ENCODE results near the gene VPS13D.

VPS13D gene

DNA sequence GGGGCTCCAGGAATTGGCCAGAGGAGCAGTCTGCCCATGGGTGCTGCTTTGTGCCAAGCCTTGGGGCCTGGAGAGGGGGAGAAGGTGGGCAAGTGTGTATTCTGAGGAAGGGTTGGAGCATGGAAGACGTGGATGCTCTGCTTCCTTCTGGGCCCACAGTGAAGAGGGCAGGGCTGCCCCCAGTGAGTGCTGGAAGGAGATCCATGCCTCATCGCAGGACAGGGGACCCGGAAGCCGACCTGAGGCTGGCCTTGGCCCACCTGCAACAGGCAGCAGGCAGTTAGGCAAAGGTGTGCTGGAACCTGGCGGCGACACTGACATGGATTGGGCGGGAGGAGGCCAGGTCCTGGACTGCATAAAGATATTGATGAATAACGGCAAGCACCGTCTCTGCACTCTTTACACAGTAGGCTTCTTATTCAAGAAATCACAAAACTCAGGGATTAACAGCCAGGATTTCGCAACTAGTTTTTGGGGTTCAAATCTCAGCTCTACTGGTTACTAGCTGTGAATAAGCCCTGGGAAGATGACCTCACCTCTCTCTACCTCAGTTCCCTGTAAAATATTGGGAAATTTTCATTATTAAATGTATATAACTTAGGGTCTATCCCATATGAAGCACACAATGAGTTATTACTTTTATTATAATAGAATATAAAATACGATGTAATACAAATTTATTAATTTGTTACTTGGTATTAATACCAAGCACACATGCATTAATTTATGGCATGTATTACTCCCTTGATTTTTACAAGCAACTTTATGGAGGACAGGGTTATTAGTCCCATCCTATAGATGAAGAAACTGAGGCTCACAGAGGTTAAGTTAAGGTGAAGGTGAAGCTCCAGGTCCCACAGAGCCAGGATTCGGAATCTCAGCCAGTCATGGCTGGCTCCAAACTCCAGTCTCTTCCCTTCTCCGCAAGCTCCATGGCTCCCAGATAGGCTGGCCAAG lies 325.9 kb downstream of the VPS13D start:
- DNase-seq (ENCODE audit: low read depth): no peak

GRCh38 chr1:12556368-12556930 lies 326.6 kb downstream of the VPS13D start:
- DNase-seq (ENCODE audit: low read depth): no peak

DNA sequence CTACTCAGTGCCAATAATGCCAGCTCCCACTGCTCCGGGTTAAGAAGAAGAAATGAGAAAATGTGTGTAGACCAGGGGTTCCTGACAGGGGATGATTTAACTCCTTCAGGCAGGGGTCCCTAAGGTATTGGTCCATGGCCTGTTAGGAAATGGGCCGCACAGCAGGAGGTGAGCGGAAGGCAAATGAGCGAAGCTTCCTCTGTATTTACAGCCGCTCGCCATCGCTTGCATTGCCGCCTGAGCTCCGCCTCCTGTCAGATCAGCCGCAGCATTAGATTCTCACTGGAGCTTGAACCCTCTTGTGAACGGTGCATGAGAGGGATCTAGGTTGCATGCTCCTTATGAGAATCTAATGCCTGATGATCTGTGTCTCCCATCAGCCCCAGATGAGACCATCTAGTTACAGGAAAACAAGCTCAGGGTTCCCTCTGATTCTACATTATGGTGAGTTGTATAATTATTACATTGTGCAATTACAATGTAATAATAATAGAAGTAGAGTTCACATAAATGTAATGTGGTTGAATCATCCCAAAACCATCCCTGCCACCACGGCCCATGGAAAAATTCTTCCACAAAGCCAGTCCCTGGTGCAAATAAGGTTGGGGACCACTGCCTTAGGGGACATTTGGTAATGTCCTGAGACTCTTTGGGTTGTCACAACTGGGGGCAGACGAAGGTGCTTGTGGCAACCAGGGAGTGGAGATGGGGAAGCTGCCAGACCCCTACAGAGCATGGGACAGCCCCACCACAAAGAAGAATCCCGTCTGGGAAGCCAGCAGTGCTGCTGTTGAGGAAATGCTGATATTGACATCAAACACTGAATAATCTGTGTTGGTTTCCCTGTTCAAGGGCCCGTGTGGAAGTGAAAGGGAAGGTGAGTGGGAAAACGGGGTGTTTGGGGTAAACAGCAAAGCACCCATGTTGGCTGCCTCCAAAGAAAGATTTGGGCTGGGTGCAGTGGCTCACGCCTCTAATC lies 327.4 kb downstream of the VPS13D start:
- no peak for DNase-seq (ENCODE audit: low read depth)

- no peak for DNase-seq (ENCODE audit: low read depth)
Measured at GRCh38 chr1:12561121-12561520, 331.3 kb downstream of the VPS13D start.

Data from HS-5 (cell line).